ENCODE results near the gene CSRNP3.

Gene CSRNP3

GRCh38 chr2:165547900-165548299, 78.4 kb downstream of the CSRNP3 start:
- TF ChIP-seq CTCF (IDR thresholded peaks at IDR 0.05; ENCODE audit: low read depth, low read length, missing control alignments), result no peak
- no peak overlapping the region for H3K4me3 ChIP-seq (replicated peaks; ENCODE audit: low read depth, low read length)
- DNase-seq (ENCODE audit: extremely low read depth, low read depth), result no peak

GRCh38 chr2:165549619-165550018, 80.1 kb downstream of the CSRNP3 start:
- DNase-seq (ENCODE audit: extremely low read depth, low read depth), result no peak
- no peak overlapping the region for H3K4me3 ChIP-seq (replicated peaks; ENCODE audit: low read depth, low read length)
- no peak for TF ChIP-seq CTCF (IDR thresholded peaks at IDR 0.05; ENCODE audit: low read depth, low read length, missing control alignments)

GRCh38 chr2:165558832-165559231, 89.3 kb downstream of the CSRNP3 start:
- H3K4me3 ChIP-seq (replicated peaks; ENCODE audit: low read depth, low read length), result no peak overlapping the region
- no peak for TF ChIP-seq CTCF (IDR thresholded peaks at IDR 0.05; ENCODE audit: low read depth, low read length, missing control alignments)
- DNase-seq (ENCODE audit: extremely low read depth, low read depth), result no peak

- no peak overlapping the region for H3K4me3 ChIP-seq (replicated peaks; ENCODE audit: low read depth, low read length)
- DNase-seq (ENCODE audit: extremely low read depth, low read depth), result no peak
- TF ChIP-seq CTCF (IDR thresholded peaks at IDR 0.05; ENCODE audit: low read depth, low read length, missing control alignments), result no peak
Measured at GRCh38 chr2:165560377-165560988, 91.0 kb downstream of the CSRNP3 start.

GRCh38 chr2:165561516-165561915, 92.0 kb downstream of the CSRNP3 start:
- TF ChIP-seq CTCF (IDR thresholded peaks at IDR 0.05; ENCODE audit: low read depth, low read length, missing control alignments), result no peak
- H3K4me3 ChIP-seq (replicated peaks; ENCODE audit: low read depth, low read length), result no peak overlapping the region
- DNase-seq (ENCODE audit: extremely low read depth, low read depth), result no peak

GRCh38 chr2:165562233-165562632, 92.7 kb downstream of the CSRNP3 start:
- DNase-seq (ENCODE audit: extremely low read depth, low read depth), result no peak
- TF ChIP-seq CTCF (IDR thresholded peaks at IDR 0.05; ENCODE audit: low read depth, low read length, missing control alignments), result no peak
- no peak overlapping the region for H3K4me3 ChIP-seq (replicated peaks; ENCODE audit: low read depth, low read length)

Data from HFF-Myc (cell line).